GM21447 (cell line): Measurements from ENCODE around the gene EIF4A3.

Experiments used
- ATAC-seq: cut with Tn5 transposase; IDR thresholded peaks from one replicate; pipeline ENCODE4 v1.9.1; 2021; ENCODE audit not compliant: unreplicated experiment

The EIF4A3 gene

GRCh38 chr17:80147035-80147822 lies at the start of gene EIF4A3:
TSS of gene EIF4A3 (minus strand) at chr17:80147128. CDS start at chr17:80146961, 167 bp downstream.
- ATAC-seq = peak; percentile 85

- ATAC-seq = no peak
Observed at GRCh38 chr17:80196652-80197051, 49.7 kb upstream of the EIF4A3 start.

DNA sequence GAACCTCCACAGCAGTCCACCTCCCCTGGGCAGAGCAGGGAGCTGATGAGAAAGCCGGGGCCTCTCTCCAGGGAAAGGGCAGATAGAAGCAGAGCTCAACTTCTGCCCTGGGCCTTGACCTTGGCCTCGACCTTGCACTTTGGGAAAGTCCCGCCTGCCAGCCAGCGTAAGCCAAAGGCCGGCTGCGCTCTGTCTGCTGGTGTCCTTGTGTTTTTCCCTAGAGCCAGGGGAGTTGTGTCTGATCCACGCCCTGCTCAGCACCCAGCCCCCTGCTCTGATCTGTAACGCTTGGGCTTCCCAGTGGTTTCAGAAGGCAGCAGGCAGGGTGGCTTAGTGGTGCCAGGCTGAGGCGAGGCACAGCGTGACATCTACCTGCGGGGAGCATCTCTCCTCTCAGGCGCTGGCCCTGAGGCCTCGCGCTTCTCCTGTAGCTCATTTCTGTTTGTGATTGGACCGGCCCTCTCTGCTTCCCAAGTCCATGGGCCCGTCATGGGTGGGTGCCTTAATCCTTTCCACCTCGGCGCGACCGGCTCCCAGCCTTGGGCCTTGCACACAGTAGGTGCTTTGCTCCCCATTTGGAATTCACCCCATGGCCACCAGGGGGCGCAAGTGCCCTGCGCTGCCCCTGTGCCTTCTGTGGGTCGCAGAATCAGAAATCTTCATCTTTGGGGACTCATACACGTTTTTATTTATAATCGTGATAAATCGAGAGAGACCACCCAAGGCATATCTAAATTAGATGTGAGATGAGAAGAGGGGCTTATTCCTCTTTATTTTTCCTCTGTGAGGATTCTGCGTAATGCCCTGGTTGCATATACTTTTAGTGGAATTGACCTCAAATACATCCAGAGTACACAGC lies 49.0 kb upstream of the EIF4A3 start:
- ATAC-seq = no peak

- ATAC-seq = no peak
Observed at GRCh38 chr17:80195141-80195540, 48.2 kb upstream of the EIF4A3 start.

DNA sequence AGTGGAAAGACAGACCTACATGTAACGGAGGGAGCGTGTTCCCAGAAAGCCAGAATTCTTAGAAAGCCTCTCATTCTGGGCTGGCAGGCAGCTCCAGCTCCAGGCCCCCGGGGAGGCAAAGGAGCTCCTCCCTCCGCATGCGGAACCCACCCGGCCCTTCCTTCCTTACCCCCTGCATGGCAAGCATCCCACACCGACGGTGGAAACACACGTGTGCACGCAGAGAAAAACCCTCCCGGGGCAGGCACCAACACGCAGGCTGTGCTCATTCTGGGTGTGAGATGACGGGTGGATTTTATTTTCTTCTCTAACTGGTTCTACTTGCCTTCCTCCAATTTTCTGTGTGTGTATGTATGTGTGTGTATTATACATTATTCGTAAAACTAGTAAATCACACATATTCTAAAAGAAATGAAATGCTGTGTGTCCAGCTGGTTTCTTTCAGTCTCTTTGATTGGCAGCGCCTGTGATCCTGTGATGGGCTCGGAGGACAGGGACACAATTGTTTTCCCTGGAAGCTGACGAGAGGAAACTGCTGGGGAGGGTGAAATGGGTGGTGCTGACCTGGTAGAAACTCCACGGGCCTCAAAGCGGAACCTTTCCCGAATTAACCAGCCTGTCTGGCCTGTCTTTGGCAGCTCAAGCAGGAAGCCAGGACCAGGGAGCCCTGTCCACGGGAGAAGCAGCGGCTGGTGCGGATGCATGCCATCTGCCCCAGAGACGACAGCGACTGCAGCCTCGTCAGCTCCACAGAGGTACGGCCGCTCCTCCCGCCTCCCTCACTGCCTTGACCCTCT lies 45.1 kb upstream of the EIF4A3 start:
- no peak for ATAC-seq

- no peak for ATAC-seq
Observed at GRCh38 chr17:80191192-80191591, 44.3 kb upstream of the EIF4A3 start.

DNA sequence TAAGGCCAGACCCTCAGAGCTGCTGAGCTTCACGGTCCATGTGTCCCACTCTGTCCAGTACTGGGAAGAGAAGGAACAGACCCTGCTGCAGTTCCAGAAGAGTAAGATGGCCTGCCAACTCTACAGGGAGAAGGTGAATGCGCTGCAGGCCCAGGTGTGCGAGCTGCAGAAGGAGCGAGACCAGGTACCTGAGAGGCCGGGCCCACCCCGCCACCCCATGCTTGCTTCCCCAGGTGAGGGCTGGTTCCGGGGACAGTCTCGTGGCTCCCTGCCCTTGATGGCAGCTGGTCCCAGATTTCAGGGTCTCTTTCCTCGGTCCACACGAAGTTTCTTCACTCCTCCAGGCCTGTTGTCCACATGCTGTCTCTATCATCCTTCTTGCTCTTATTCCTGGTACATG lies 43.8 kb upstream of the EIF4A3 start:
- ATAC-seq = no peak

- no peak for ATAC-seq
Observed at GRCh38 chr17:80189611-80190010, 42.7 kb upstream of the EIF4A3 start.

DNA sequence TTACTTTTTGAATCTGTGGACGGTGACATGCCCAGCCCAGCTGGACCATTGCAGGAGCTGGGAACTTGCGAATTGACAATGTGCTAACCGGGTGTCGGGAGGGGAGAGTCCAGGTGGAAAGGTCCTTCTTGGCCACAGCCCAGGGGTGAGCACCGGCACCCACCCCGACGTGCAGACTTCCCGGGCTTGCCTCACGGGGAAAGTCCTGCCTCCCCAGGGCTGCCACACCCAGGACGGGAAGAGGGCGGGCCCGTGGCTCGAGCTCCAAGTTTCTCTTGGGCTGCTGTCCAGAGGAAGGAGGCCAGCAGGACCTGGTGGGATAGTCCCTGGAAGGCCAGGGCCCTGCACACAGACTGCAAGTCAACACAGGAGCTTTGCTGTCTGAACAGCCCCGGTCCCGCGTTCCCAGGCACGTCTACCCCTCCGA lies 40.6 kb upstream of the EIF4A3 start:
- ATAC-seq = no peak

GRCh38 chr17:80187090-80187489 lies 40.2 kb upstream of the EIF4A3 start:
- ATAC-seq = no peak

GRCh38 chr17:80185968-80186367 lies 39.0 kb upstream of the EIF4A3 start:
- ATAC-seq = no peak

DNA sequence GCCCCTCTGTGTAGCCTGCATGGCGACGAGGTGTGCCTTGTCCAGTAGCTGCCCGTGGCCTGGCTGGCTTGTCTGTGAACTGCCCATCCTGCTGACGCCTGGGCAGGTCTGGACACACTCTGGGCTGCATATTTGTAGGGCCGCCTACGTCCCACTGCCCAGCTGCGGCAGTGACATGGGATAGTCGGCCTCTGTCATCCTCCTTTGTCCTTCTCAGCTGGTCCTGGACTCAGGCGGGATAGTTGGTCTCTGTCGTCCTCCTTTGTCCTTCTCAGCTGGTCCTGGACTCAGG lies 37.4 kb upstream of the EIF4A3 start:
- ATAC-seq = no peak

DNA sequence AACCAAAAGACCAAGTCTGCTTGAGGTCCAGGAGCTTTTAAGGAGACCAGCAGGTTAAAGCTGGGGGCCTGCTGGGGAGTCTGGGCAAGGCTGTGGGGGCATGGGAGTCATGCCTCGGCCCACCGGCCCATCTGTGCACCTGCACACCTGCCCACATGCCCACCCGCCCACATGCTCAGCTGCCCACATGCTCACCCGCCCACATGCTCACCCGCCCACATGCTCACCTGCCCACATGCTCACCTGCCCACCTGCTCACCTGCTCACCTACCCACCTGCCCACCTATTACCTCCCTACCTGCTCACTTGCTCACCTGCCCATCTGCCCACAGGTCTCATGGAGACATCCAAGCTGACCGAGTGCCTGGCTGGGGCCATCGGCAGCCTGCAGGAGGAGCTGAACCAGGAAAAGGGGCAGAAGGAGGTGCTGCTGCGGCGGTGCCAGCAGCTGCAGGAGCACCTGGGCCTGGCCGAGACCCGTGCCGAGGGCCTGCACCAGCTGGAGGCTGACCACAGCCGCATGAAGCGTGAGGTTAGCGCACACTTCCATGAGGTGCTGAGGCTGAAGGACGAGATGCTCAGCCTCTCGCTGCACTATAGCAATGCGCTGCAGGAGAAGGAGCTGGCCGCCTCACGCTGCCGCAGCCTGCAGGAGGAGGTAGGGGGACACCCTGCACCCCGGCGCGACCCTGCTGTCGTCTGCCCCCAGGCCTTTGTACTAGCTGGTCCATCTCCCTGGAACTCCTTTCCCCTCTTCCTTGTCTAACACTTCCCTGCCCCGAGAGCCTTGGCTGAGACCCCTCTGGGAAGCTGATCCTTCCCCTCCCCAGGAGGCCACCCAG lies 36.9 kb upstream of the EIF4A3 start:
- ATAC-seq = no peak

- no peak for ATAC-seq
Observed at GRCh38 chr17:80182845-80183223, 35.9 kb upstream of the EIF4A3 start.

DNA sequence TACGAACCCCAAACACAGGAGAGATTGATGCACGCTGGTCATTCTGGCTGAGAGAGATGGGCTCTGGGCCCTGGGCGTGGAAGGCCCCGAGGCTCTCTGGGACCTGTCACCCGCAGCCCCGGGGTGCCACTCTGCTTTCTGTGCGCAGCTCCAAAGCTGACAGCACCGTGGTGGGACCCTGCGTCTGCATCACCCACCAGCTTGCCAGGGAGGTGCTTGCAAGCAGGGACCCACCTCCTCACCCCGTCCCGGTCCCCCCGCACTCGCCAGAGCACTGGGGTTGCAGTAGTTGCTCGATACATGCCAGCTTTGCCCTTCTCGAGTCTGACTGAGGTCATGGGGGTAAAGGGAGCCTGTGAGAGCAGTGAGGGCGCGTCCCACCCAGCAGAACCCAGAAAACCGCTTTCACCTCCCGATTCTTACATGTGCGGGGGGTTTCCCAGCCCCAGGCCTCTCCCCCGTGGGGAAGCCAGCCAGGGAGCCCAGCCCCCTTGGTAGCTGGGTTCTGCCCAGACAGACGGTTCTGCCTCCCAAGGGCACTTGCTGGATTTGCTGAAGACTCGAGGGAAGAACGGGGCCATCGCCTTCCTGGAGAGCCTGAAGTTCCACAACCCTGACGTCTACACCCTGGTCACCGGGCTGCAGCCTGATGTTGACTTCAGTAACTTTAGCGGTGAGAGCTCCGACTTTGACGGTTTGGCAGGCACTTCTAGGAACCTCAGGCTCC lies 35.4 kb upstream of the EIF4A3 start:
- ATAC-seq = no peak

DNA sequence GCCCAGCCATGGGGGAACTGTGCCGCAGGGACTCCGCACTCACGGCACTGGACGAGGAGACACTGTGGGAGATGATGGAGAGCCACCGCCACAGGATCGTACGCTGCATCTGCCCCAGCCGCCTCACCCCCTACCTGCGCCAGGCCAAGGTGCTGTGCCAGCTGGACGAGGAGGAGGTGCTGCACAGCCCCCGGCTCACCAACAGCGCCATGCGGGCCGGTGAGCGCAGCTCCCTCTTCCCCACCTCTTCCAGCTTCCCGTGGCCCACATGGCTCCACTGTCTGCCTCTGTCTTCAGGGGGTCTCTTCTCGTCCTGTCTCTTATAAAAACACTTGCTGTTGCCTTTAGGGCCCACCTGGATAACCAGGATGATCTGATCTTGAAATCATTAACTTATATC lies 34.5 kb upstream of the EIF4A3 start:
- no peak for ATAC-seq

DNA sequence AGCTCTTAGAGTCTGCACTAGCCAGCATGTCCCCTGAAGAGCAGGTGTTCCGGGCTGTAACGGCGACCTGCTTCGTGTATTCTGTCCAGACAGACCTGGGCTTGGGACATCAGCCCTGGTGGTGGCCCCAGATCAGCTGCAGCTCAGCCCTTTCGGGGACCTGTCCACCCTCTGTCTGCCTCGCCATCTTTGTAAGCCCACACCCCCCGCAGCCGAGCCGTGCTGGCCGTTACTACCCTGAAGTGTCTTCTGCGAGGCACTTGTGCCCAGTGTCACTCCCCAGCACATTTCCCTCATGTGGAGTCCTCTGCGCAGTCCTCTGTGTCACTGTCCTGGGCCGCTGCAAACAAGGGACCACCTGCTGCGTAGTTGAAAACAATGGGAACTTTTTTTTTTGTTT lies 33.3 kb upstream of the EIF4A3 start:
- ATAC-seq = no peak

GRCh38 chr17:80177986-80178595 lies 31.2 kb upstream of the EIF4A3 start:
- no peak for ATAC-seq

DNA sequence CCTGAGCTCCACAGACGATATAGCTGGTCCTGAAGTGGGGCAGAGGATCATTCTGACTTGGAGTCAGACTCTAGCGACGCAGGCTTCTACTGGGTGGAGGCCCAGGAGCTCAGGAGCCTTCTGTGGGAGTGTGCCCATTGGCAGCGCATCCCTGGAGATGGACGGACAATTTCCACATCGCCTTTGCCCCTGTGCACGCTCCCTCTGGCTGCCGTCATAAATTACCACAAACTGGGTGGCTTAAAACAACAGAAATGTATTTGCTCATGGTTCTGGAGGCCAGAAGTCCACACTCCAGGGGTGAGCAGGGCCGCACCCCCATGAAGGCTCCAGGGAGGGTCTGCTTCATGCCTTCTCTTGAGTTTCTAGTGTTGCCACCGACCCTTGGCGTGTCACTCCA lies 29.8 kb upstream of the EIF4A3 start:
- no peak for ATAC-seq

DNA sequence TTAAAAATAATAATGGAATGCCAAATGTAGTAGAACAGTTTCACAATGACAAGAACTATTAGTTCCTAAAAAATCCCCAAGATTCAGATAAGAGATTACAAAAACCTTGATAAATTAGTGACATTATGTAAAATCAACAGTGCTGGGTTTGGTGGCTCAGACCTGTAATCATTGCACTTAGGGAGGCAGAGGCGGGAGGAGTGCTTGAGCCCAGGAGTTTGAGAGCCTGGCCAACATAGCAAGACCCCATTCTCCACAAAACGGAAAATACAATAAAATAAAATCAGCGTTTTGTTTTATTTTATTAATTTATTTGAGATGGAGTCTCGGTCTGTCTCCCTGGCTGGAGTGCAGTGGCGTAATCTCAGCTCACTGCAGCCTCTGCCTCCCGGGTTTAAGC lies 27.0 kb upstream of the EIF4A3 start:
- no peak for ATAC-seq
